Limb (tissue), 2 donors: ENCODE measurements around the gene CFTR.
A peak's percentile ranks its signal among the peaks of the same experiment; 100 is the strongest.
"Not testable (repeated sequence)": the region's sequence is repeated elsewhere in the genome, so short reads cannot be mapped to it uniquely, and the experiment has no call there.

Experiments used
- DNase-seq, 2 donors: peaks; one replicate each; pipeline ENCODE4 v3.0.0-alpha.2; 2016; ENCODE audit errors: extremely low spot score in 2 of 2

CFTR gene

DNA sequence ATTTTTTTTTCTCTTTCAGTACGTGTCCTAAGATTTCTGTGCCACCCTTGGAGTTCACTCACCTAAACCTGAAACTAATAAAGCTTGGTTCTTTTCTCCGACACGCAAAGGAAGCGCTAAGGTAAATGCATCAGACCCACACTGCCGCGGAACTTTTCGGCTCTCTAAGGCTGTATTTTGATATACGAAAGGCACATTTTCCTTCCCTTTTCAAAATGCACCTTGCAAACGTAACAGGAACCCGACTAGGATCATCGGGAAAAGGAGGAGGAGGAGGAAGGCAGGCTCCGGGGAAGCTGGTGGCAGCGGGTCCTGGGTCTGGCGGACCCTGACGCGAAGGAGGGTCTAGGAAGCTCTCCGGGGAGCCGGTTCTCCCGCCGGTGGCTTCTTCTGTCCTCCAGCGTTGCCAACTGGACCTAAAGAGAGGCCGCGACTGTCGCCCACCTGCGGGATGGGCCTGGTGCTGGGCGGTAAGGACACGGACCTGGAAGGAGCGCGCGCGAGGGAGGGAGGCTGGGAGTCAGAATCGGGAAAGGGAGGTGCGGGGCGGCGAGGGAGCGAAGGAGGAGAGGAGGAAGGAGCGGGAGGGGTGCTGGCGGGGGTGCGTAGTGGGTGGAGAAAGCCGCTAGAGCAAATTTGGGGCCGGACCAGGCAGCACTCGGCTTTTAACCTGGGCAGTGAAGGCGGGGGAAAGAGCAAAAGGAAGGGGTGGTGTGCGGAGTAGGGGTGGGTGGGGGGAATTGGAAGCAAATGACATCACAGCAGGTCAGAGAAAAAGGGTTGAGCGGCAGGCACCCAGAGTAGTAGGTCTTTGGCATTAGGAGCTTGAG, at the start of gene CFTR:
Gene CFTR, plus strand, starts transcription at position 801 of the 830 bp plus-strand sequence. CDS start 70 bp downstream, outside the sequence.
- DNase-seq: peak in 1 of 2 donors; percentile 53

DNA sequence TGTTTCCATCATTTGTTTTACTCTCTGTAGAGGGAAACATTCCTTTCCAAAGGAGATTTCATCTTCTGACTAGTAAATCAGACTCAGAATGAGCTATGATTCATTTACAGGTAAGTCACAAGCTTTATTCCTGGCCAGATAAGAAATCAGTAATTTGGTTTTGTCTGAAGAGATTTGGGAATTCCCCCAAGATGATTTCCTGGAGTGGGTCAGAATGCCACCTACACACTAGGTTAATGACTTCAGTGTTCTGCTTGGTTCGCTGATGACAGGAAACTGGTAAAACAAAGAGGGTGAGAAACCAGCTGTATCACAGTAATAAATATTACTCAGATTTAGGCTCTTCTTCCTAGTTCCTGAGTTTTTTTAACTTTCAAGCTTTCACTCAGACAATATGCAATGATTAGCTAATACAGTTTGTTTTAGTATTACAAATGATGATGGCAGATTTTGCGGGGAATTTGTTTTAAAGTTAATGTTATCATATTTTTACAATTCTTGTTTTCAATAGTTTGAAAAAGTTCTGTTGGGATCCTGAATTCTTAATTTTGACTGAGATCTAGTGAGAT, 44.3 kb upstream of the CFTR start:
- no peak for DNase-seq

DNA sequence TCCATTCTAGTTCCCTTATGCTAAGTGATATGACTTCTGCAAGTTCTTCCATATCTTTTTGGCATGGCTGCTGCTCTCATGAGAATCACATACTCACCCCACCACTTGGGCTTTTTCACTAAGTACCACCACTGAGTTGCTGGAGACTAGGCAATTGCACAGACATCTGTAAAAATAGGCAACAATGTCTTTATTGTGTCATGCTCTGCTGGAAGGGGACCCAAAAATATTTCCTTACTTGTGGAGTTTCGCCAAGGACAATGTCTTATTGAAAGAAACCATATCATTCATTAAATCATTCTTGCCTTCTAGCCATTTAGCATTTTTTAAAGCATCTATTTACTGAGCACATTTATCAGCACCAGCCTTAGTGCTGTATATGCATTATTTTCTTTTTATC, 35.2 kb upstream of the CFTR start:
- DNase-seq: no peak

DNA sequence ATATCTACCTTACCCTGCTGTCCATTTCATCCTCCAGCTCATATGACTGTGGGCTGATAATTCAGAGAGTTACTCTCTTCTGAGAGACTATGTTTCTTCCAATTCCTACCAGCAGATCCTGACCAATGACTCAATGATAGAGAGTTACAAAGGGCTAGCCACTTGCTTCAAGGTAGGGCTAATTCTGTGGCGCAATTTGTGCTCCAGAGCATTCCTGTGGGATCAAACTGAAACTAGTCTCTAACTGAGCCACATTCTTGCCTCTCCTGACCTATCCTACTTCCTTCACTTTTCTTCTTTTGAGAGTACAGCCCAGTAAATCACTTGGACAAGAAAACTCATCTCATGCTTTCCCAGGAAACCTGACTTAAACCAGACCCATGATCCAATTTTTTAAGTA, 34.6 kb upstream of the CFTR start:
- no peak for DNase-seq

DNA sequence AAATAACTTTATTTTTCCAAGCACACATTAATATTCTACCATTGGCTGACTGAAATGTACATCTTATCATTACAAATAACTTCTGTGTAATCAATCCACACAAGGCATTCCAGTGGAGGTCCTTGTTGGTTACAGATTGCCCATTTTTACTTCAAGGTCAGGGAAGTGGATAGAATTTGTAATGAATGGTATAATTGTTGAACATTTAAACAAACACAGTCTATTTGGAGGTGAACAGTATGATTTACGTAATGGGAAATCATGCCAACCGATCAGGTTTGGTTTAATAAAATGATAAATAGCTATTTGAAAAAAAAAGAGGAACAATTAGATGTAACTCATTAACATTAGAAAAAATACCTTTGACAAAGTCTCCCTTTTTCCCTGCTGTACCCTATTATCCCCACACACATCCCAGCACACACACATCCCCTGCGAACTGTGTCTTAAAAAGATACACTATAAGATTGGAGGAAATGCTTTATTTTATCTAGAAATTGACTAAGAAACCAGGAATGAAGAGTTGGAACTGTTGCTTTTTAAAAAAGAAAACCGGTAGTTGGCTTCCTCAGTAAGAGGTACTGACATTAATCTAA, 33.5 kb upstream of the CFTR start:
- no peak for DNase-seq

DNA sequence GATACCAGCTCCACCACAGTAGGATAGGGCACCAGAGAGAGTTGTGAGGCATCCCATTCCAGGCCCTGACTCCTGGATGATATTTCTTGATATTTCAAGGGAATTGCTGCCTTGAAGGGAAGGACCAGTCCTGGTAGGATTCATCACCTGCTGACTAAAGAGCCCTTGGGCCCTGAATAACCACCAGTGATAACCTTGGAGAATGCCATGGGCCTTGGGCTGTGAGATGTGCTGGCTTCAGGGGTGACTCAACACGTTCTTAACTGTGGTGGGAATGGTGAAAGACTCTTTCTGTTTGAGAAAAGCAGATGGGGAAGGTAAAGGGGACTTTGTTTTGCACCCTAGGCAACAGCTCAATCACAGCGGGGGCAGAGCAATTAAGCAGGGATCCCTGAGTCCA, 31.2 kb upstream of the CFTR start:
- DNase-seq: no peak

DNA sequence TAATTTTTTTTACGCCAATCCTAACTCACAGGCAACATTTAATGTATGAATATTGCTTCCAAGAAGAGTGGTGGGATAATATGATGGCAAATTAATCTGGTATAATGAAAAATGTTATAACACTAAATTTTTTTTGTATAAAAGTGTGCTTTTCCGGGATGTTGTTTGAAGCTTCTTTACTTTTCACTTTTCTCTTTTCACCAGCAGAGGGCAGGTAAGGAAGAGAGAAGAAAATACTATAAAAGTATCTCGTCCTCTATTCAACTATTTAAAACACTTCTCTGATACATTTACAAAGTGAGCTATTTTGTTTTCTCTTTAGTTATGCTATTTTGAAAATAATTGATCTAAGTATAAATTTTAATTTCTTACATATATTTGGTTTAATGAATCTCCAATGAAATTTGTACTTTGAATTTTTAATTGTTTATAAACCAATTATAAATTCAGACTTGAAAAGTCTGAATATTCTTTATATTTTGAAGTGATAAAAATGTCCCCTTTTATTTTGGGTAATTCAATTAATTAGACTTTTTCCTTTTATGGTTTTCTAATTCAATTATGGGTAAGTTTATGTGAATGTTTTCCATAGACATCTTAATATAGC, 20.7 kb upstream of the CFTR start:
- DNase-seq: peak in 1 of 2 donors; percentile 42

DNA sequence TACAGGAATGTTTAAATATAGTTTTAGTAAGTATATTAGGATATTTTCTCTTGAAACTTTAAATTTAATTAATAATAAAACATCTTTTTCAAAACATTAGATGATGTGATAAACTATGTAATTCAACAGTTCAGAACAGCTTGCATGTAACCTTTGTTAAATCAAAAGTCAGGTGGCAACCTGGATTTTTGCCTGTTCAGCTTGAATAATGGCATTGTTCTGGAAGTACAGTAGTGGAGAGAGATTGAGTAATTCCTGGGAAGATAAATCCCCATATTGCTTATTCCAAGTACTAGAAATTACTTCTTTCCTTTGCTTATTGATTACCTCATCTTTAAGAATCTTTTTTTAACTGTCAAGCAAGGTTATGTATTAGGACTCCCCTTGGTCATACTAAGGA, 20.1 kb upstream of the CFTR start:
- DNase-seq: no peak

DNA sequence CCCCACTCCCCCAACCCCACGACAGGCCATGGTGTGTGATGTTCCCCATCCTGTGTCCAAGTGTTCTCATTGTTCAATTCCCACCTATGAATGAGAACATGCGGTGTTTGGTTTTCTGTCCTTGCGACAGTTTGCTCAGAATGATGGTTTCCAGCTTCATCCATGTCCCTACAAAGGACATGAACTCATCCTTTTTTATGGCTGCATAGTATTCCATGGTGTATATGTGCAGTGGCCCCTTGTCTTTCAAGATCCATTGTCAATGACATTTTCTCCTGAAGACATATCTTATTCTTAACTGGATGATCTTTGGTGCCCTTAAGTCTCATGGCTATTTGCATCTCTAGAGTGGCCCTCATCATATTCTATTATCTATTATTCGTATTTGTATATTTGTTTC, 19.0 kb upstream of the CFTR start:
- DNase-seq: not testable (repeated sequence)

DNA sequence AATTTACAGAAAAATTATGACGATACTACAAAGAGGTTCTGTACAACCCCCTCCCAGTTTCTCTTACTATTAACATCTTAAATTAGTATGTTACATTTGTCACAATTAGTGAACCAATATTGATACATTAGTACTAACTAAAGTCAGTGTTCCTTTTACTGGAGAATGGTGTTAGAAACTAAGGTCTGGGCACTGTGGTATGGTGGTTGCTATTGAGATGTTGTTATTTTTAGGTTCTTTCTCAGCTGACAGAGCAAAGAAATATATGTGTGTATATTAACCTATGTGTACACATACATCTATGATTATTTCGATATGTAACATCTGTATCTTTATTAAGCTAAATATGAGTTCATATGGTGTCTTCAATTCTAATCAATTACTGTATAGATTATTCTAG, 11.7 kb upstream of the CFTR start:
- no peak for DNase-seq

DNA sequence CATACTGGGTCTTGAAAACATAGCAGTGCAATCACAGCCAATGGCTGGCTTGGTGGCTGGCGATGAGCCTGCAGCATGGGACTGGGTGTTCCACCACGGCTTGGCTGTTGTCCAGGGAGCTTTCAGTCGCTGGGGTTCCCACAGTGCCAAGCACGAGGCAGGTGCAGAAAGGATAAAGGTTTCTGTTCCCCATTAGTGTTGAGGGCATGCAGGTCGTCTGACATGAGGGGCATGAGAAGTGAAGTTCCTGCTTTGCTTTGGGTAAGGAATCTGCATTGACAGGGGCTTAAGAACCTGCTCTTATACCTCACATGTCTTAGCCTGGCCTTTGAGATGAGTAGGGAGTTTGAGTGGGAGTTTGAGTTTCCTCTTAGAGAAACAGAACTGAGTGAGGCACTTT, 9.0 kb upstream of the CFTR start:
- DNase-seq: no peak

DNA sequence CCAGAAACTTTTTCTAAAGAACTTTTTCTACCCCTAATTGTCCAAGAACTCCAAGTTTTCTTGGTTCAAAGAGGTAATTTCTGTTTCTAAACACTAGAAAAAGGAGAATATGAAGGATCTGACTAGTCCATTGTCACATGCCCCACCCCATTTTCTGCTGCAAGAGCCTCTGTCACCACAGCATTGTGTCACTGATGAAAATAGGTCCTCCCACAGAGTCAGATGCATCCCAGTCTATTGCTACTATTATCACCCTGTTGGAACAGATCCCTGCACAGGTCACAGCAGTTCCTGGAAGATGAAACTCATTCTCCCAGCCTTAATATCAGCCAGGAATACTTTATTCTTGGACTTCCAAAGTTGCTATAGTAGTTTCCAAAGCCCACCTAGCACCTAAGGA, 7.5 kb upstream of the CFTR start:
- DNase-seq: no peak

DNA sequence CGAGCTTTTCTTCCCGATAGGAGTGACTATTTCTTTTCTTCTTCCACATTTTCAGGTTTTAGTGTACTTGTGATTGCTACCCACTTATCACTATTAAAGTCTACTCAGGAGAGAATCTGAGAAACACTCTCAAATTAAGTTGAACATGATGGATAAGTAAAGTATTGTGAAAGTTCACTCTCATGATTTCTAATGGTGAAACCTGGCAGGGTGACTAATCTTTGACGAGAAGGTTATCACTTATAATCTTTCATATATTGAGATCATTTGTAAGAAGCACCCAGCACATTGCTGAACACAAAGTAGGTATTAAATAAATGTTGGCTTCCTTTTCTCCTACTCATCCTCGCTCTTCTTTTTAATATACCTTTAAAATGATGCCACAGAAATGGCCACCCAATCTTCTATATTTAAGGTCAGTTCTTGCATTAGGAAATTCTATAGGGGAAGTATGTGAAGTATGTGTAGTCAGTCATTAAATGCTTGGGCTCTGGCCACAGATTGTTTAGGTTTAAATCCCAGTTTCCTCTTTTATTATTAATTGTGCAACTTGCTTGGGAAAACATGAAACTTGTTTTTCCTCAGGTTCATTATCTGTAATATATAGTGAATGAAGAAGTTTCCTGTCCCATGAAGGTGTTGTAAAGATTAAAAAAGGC, 3.1 kb upstream of the CFTR start:
- DNase-seq: no peak

DNA sequence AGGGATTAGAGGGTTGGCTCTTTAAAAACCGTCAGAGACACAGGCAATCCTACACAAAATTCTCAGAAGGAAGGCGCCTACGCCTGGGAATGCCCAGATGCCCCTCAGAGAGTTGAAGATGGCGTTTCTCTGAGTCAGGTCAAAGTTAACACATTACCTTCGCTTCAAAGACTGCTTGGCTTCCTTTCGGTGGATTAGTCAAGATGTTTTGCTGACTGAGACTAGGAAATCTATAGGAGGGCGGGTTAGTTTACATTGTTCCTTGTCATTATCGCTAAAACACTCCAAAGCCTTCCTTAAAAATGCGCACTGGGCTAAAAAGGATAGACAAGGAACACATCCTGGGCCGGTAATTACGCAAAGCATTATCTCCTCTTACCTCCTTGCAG, 995 bp upstream of the CFTR start:
- DNase-seq: no peak

DNA sequence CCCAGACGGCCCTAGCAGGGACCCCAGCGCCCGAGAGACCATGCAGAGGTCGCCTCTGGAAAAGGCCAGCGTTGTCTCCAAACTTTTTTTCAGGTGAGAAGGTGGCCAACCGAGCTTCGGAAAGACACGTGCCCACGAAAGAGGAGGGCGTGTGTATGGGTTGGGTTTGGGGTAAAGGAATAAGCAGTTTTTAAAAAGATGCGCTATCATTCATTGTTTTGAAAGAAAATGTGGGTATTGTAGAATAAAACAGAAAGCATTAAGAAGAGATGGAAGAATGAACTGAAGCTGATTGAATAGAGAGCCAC, 184 bp downstream of the CFTR start:
- DNase-seq: no peak

DNA sequence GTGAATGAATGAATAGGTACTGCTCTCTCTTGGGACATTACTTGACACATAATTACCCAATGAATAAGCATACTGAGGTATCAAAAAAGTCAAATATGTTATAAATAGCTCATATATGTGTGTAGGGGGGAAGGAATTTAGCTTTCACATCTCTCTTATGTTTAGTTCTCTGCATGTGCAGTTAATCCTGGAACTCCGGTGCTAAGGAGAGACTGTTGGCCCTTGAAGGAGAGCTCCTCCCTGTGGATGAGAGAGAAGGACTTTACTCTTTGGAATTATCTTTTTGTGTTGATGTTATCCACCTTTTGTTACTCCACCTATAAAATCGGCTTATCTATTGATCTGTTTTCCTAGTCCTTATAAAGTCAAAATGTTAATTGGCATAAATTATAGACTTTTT, 1.2 kb downstream of the CFTR start:
- DNase-seq: no peak

DNA sequence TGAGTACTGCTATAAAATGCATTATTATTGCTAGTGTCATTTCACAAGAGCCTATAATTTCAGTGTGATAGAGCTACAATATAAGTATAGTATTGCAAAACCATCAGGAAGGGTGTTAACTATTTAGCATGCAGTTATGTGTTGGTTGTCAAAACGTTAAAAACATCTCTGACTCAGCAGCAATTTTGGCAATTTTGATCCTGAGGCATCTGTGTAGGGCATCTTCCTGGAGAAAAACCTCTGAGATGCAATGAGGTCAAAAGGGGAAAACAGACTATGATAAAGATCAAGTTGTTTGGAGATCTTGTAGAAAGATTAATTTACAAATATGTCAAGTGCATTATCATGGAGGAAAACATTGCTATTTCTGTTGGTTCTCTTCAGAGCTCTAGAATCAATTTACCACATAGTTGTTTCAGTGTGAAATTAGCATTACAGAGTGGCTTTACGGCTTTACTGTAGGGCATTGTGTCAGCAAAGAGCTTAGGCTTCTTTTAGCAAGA, 5.3 kb downstream of the CFTR start:
- DNase-seq: no peak

DNA sequence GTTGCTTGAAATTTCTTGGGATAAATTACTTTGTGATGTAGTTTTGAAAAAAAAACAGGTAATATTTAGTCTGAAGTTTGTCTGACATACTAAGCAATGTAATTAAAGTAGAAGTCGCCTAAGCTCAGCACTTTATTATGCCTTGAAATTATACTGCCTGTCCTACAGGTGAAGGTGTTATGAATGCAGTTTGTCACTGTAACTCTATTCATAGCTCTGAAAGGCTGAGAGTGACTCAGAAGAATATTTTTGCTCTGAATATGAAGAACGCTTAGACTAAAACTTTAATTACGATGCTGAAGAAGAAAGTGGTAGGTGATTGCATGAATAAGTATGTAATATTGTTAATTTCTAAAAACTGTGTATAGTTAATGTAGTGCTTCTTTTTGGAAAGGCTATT, 9.2 kb downstream of the CFTR start:
- no peak for DNase-seq

DNA sequence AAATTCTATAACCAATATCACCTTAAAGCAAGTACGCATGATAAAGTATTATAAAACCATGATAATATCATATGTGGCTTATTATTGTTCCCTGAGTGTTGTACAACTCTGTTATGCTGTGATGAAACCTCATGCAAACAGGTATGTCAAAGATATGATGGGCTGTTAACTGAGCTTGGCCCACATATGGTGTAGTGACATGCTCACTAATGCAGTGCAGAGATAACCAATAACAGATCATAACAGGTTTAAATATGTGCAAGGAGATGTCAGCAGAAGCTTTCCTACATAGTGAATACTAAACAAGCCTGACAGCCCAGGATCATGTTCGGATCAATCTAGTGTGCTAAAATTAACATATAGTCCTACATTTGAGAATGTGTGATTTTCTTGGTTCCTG, 9.6 kb downstream of the CFTR start:
- DNase-seq: no peak

DNA sequence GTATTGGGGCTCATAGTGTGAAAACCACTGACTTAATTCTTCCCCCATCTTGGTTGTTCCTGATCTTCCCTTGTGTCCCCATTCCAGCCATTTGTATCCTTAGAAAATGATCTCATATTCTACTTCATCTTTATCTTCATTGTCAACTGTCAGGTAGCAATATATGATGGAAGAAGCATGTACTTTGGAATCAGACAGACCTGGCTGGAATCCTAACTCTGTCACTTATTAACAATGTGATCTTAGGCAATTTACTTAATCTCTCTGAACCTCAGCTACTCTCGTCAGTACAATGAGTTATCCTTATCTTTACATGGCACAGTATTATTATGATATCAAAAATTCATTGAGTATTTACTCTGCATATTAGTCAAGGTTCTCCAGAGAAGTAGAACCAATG, 10.1 kb downstream of the CFTR start:
- no peak for DNase-seq

DNA sequence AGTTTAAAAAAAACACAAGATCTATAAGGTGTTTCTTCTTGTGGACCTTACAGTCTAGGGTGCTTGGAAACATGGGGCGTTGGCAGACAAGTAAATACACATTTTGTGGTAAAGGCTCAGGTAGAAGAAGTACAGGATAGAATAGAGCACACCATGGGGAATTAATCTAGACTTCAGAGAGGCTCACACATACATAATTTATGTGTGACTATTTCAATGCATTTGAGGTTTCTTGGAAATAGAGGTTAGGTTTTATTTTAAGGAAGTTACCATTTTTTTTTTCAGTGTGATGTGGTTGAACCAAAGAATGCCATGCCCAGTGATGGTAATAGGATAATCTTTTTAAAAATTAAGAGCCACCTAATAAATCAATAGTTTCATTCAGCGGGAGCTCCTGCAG, 12.8 kb downstream of the CFTR start:
- no peak for DNase-seq

DNA sequence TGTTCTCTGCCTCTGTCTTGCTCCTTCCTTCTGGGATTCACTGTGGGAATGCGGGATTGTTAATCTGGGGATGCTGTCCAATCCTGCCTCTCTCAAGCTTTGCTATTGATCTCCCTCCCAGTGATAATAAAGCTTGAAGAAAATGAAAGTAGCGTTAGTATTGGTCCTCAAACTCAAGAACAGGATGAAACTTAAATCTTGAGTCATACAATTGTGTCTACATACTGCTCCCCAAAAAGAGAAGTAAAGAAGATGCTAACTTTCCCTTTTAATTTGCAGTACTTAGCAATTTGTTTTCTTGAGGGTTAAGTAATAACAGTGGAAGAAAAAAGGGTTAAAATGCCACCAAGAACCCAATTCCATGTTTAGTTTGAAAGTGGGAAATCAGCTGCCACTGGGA, 13.6 kb downstream of the CFTR start:
- no peak for DNase-seq
